Effector memory CD4-positive, alpha-beta T cell (primary cell): ENCODE results near the gene NPHS1.

ENCODE experiments used
- DNase-seq, 3 donors: peaks; one replicate each; pipeline ENCODE4 v3.0.0-alpha.2; 2020
- H3K27ac ChIP-seq: 2 replicates; pipeline ENCODE4 v1.7.0; 2013; ENCODE audit warnings: mild to moderate bottlenecking, low read length, moderate library complexity; ENCODE audit not compliant: insufficient read depth, poor library complexity, severe bottlenecking
- H3K27me3 ChIP-seq: replicated peaks from 2 replicates; pipeline ENCODE4 v1.7.0; 2013; ENCODE audit warnings: mild to moderate bottlenecking, low read length; ENCODE audit not compliant: insufficient read depth, control insufficient read depth, poor library complexity, severe bottlenecking
- H3K36me3 ChIP-seq: 2 replicates; pipeline ENCODE4 v1.7.0; 2013; ENCODE audit warnings: mild to moderate bottlenecking, low read length, moderate library complexity; ENCODE audit not compliant: control insufficient read depth, insufficient read depth
- H3K4me1 ChIP-seq: 2 replicates; pipeline ENCODE4 v1.7.0; 2013; ENCODE audit warnings: low read length, mild to moderate bottlenecking; ENCODE audit not compliant: control insufficient read depth, insufficient read depth, poor library complexity, severe bottlenecking
- H3K4me3 ChIP-seq: 2 replicates; pipeline ENCODE4 v1.7.0; 2013; ENCODE audit warnings: low read length, low read depth, mild to moderate bottlenecking; ENCODE audit not compliant: insufficient read depth, poor library complexity, severe bottlenecking
- H3K9me3 ChIP-seq: 2 replicates; pipeline ENCODE4 v1.7.0; 2013; ENCODE audit warnings: mild to moderate bottlenecking, low read length, moderate library complexity; ENCODE audit not compliant: control insufficient read depth

Gene NPHS1

DNA sequence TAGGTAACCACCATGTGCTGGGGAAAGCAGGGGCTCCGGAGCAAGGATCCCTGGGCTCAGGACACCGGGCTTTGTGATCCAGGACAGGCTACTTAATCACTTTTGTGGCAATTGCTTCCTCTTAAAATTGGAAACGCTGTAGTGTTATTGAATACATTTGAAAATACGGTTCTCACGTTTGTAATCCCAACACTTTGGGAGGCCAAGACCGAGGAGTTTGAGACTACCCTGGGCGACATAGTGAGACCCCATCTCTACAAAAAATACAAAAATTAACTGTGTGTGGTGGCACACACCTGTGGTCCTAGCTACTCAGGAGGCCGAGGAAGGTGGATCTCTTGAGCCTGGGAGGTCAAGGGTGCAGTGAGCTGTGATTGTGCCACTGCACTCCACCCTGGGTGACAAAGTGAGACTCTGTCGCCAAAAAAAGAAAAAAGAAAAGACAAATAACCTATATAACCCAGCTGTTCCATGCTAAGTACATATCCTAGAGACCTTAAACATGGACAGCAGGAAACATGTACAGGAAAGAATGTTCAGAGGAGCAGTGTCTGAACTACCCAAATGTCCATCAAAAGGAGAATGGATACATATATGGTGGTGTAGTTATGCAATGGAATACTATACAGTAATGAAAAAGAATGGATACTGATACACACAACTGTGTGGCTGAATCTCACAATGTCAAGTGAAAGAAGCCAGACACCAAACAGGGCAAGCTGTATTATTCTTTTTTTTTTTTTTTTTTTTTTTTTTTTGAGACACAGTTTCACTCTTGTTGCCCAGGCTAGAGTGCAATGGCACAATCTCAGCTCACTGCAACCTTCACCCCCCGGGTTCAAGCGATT is 39.0 kb downstream of the NPHS1 start:
- no peaks in the 10 kb centered on the region for H3K36me3 ChIP-seq
- no peak for DNase-seq
- no peak overlapping the region for H3K4me3 ChIP-seq
- no peaks in the 10 kb centered on the region for H3K4me1 ChIP-seq
- no peak overlapping the region for H3K27ac ChIP-seq
- H3K9me3 ChIP-seq, result no peaks in the 10 kb centered on the region
- H3K27me3 ChIP-seq, result no peaks in the 10 kb centered on the region

DNA sequence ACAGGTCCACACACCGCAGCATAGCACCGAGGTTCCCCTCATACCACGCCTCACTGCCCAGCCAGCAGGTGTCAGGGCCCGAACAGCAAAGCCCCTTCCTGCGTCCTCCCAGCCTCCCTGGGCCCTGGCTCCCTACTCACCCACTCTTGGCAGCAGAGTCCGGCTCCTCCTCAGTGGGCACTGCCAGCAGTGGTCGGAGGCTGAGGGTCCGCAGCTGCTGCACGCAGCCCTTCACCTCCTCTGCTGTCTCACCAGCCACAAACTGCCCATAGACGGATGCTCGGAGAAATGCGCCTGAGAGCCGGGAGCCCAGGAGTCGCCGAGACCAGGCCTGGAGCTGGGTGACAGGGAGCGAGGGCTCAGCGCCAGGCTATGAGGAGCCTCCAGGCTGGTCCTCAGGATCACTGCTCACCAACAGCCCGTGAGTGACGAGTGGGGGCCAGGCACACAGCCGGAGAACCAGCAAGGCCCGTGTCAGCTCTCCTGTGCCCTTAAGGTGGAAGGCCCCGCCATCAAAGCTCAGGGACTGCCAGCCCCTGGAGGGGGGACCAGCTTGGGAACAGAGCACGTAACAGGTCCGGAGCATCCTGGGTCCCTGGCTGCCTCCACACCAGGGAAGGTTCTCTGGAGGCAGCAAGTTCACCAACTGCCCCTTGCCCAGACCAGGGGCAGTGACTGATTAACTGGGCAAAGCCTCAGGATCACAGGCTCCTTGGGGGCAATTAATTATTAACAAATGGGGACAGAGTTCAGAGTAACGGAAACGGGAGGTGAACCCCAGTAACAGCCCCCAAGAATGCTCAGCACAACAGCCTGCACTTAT is 39.9 kb downstream of the NPHS1 start, which contains the start of gene PRODH2:
TSS of gene PRODH2 (minus strand) at position 626 of the 823 bp plus-strand sequence. CDS start at position 586, 40 bp downstream.
- Histone ChIP-seq H3K27me3 (no peaks in the 10 kb centered on the region), H3K36me3 (no peaks in the 10 kb centered on the region), H3K27ac (no peak within 1 kb of the TSS), H3K4me1 (no peaks in the 10 kb centered on the region), H3K4me3 (no peak within 1 kb of the TSS), H3K9me3 (no peaks in the 10 kb centered on the region)
- no peak for DNase-seq

DNA sequence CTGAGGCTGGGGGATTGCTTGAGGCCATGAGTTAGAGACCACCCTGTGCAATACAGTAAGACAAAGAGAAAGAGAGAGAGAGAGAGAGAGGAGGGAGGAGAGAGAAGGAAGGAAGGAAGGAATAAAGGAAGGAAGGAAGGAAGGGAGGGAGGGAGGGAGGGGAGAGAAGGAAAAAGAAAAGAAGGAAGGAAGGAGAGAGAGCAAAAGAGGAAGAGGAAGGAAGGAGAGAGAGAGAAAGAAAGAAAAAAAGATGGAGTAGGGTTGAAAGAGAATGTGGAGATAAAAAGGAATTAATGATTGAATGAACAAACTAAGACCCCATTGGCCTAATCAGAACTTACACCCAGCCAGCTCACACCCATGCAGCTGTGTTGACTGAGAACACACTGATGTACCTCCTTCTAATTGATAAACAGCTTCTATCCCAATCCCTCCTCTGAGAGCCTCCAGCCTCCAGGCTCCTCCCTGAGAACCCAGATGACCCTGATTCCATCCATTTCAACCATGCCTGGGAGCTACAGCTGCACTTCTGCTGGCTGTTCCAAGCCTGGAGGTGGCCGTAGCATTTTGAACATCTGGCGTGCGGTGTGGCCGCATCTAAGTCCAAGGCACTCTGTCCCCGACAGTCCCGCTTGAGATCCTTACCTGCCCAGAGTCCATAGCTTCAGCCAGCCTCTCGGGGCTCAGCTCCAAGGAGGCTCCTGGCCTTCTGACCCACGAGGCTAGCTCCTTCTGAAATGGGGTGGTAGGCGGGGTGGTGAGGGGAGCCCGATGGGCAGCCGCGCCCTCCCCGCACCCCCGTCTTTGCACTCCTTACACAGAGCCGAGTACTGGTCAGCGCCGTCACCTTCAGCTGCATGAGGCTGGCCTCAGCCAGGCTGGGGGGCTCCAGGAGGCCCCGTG is 40.7 kb downstream of the NPHS1 start:
- H3K27me3 ChIP-seq, result no peaks in the 10 kb centered on the region
- no peaks in the 10 kb centered on the region for H3K9me3 ChIP-seq
- no peak overlapping the region for H3K4me3 ChIP-seq
- no peak for DNase-seq
- H3K36me3 ChIP-seq, result no peaks in the 10 kb centered on the region
- H3K4me1 ChIP-seq, result no peaks in the 10 kb centered on the region
- no peak overlapping the region for H3K27ac ChIP-seq

DNA sequence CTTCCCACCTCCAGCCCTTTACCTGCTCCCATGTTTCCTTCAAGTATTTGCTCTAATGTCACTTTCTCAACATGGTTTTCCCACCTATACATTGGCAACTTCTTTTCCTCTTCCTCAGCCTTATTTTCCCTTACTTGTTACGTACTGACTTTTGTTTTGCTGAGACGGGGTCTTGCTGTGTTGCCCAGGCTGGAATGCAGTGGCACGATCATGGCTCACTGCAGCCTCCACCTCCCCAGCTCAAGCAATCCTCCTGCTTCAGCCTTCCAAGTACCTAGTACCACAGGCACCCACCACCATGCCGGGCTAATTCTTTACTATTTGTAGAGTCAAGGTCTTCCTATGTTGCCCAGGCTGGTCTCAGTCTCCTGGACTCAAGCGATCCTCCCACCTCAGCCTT is 44.7 kb downstream of the NPHS1 start:
- no peak overlapping the region for H3K27ac ChIP-seq
- no peak overlapping the region for H3K4me3 ChIP-seq
- no peaks in the 10 kb centered on the region for H3K9me3 ChIP-seq
- H3K4me1 ChIP-seq, result no peaks in the 10 kb centered on the region
- no peak for DNase-seq
- H3K27me3 ChIP-seq, result no peaks in the 10 kb centered on the region
- H3K36me3 ChIP-seq, result no peaks in the 10 kb centered on the region

DNA sequence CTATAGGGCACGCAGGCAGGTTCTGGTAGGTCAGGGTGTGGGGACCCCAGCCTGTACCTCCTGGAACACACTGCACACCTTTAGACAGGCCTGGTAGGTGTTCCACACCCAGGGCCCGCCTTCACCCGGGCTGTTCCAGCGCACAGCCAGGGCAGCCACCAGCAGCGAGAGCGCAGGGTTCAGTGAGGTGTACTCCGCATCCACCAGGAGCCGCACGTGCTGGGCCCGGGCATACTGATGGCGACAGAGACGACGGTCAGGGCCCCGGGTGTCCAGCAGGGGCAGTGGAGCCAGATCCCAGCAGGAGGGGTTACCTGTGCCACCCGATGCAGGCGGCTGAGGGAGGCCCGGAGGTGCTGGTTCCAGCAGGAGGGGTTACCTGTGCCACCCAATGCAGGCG is 45.7 kb downstream of the NPHS1 start:
- no peaks in the 10 kb centered on the region for H3K4me1 ChIP-seq
- no peak for DNase-seq
- H3K36me3 ChIP-seq, result no peaks in the 10 kb centered on the region
- no peaks in the 10 kb centered on the region for H3K9me3 ChIP-seq
- no peaks in the 10 kb centered on the region for H3K27me3 ChIP-seq
- H3K27ac ChIP-seq, result no peak overlapping the region
- H3K4me3 ChIP-seq, result no peak overlapping the region

GRCh38 chr19:35805526-35806102 is 46.7 kb downstream of the NPHS1 start:
- no peaks in the 10 kb centered on the region for H3K4me1 ChIP-seq

DNA sequence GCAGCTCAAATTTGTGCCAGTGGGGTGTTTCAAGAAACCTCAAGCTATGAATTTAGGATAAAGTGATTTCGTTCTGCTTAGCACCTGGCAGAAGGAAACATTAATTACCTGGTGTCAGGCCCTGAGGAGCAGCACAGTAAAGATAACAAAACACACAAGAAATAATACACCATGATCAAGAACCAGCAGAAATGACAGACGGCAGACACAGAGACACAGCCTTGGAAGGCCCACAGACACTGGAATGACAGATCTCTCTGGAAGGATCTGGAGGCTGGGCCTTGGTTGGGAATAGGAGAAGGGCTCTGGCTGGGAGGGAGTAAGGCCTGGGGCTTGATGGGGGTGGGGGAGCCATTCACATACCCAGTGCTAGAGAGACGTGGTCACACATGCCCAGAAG is 50.5 kb downstream of the NPHS1 start:
- Histone ChIP-seq H3K27me3 (peaks cover 5% of the 10 kb centered on the region), H3K4me1 (no peaks in the 10 kb centered on the region), H3K27ac (no peak overlapping the region), H3K9me3 (no peaks in the 10 kb centered on the region), H3K36me3 (no peaks in the 10 kb centered on the region), H3K4me3 (no peak overlapping the region)
- DNase-seq, result no peak

More at GRCh38 chr19:35805526-35806102, 46.7 kb downstream of the NPHS1 start:
- H3K27ac ChIP-seq, result no peak overlapping the region
- H3K27me3 ChIP-seq, result no peaks in the 10 kb centered on the region
- DNase-seq, result no peak
- H3K9me3 ChIP-seq, result no peaks in the 10 kb centered on the region
- H3K4me3 ChIP-seq, result no peak overlapping the region
- H3K36me3 ChIP-seq, result no peaks in the 10 kb centered on the region

DNA sequence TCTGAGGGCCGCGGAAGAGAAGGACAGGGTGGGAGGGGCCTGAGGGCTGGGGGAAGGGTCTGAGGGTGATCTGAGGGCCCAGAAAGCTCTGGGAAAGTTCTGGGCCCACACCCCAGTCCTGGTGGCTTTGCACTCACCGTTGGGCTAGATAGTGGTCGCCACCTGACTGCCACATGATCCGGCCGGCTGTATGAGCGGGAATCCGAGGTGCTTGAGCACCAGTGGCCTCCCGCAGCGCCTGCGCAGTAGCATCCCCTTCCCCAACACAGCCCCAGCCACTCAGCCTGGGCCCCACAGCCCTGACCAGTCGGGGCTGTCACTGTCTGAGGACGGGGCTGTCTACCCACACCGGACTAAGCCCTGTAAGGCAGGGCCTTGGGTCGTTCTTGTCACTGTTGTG is 54.6 kb downstream of the NPHS1 start:
- Histone ChIP-seq H3K9me3 (no peaks in the 10 kb centered on the region), H3K27ac (no peak overlapping the region), H3K4me1 (no peaks in the 10 kb centered on the region), H3K36me3 (no peaks in the 10 kb centered on the region), H3K4me3 (no peak overlapping the region), H3K27me3 (peaks cover 7% of the 10 kb centered on the region)
- DNase-seq, result no peak
